Left lobe of liver (tissue), 2 donors: ENCODE data around the gene MGAT1. TPM values are rescaled to one million over a fixed set of nuclear protein-coding genes. Genes with fewer than 3 reads are reported as not detected.
A peak's percentile ranks its signal among the peaks of the same experiment; 100 is the strongest.

Experiments
- ATAC-seq: fragments of 200-7000 bp; cut with Tn5 transposase; one replicate; pipeline ENCODE4 v1.9.1; 2020; ENCODE audit warnings: mild to moderate bottlenecking, moderate library complexity
- DNase-seq: peaks from one replicate; pipeline ENCODE4 v3.0.0-alpha.2; 2020; ENCODE audit warnings: low spot score
- total RNA-seq: library from RNA; stranded (reverse); gene quantifications from one replicate; pipeline ENCODE4 v1.2.1, GENCODE V29; 2021
- donor health status: DM: no; HTN: no; CAD: no; lungs with moderate emphysema.
- donor health status: DM: no; HTN: yes; CAD: no.

The MGAT1 gene
- total RNA-seq, 1 donor from 2014 or later: 115 TPM

- DNase-seq: peak; percentile 31
These were observed 5.2 kb upstream of the MGAT1 start for GRCh38 chr5:180807654-180808414.

GRCh38 chr5:180807046-180807445 is 4.4 kb upstream of the MGAT1 start:
- ATAC-seq: no peak
- DNase-seq: peak; percentile 39

More at GRCh38 chr5:180807654-180808414, 5.2 kb upstream of the MGAT1 start:
- no peak for ATAC-seq

GRCh38 chr5:180806351-180807011 is 3.9 kb upstream of the MGAT1 start:
- peak; percentile 49 for DNase-seq
- ATAC-seq: no peak

- DNase-seq: peak; percentile 44
These were observed 1.6 kb upstream of the MGAT1 start for GRCh38 chr5:180804129-180804618.

GRCh38 chr5:180803181-180804128 is 849 bp upstream of the MGAT1 start:
- DNase-seq (peak; percentile 72), ATAC-seq (peak; percentile 8)

More at GRCh38 chr5:180804129-180804618, 1.6 kb upstream of the MGAT1 start:
- no peak for ATAC-seq

- peak; percentile 45 for DNase-seq
These were observed 846 bp downstream of the MGAT1 start for GRCh38 chr5:180801596-180802324.

GRCh38 chr5:180799902-180800801 is 2.5 kb downstream of the MGAT1 start:
- no peak for DNase-seq

More at GRCh38 chr5:180801596-180802324, 846 bp downstream of the MGAT1 start:
- ATAC-seq: peak; percentile 1

GRCh38 chr5:180799194-180799593 is 3.4 kb downstream of the MGAT1 start:
- ATAC-seq: peak; percentile 25

More at GRCh38 chr5:180799902-180800801, 2.5 kb downstream of the MGAT1 start:
- no peak for ATAC-seq

GRCh38 chr5:180798193-180798592 is 4.4 kb downstream of the MGAT1 start:
- ATAC-seq (no peak), DNase-seq (no peak)

More at GRCh38 chr5:180799194-180799593, 3.4 kb downstream of the MGAT1 start:
- peak; percentile 58 for DNase-seq

- DNase-seq (no peak), ATAC-seq (no peak)
These were observed 5.1 kb downstream of the MGAT1 start for GRCh38 chr5:180797256-180798192.

GRCh38 chr5:180795771-180796313 is 6.8 kb downstream of the MGAT1 start:
- peak; percentile 21 for ATAC-seq

GRCh38 chr5:180792965-180793287 is 9.7 kb downstream of the MGAT1 start:
- ATAC-seq (peak; percentile 9), DNase-seq (no peak)

More at GRCh38 chr5:180795771-180796313, 6.8 kb downstream of the MGAT1 start:
- no peak for DNase-seq

GRCh38 chr5:180792287-180792964 is 10.2 kb downstream of the MGAT1 start:
- DNase-seq (peak; percentile 49), ATAC-seq (peak; percentile 10)

GRCh38 chr5:180791611-180792213 is 10.9 kb downstream of the MGAT1 start:
- DNase-seq (no peak), ATAC-seq (no peak)

GRCh38 chr5:180790524-180790923 is 12.1 kb downstream of the MGAT1 start:
- DNase-seq: no peak
- ATAC-seq: no peak

GRCh38 chr5:180790020-180790419 is 12.6 kb downstream of the MGAT1 start:
- ATAC-seq: peak; percentile 23
- no peak for DNase-seq
